Fibroblast of lung (primary cell): Measurements from ENCODE around the gene CRYAB. TPM values are rescaled to one million over a fixed set of nuclear protein-coding genes. Genes with fewer than 3 reads are reported as not detected.

ENCODE experiments used
- DNase-seq, 2 donors: peaks; one replicate each; pipeline versions ENCODE4 v3.0.0 to v3.0.0-alpha.2; 2010; ENCODE audit warnings: low read depth in 2 of 2
- H2AFZ ChIP-seq: 2 replicates; pipeline ENCODE4 v1.5.1; 2012; ENCODE audit warnings: low read length, control low read depth, inconsistent platforms
- H3K27ac ChIP-seq: 2 replicates; pipeline ENCODE4 v1.5.1; 2011; ENCODE audit warnings: low read length, control low read depth; ENCODE audit not compliant: insufficient read depth
- H3K27me3 ChIP-seq: 2 replicates; pipeline ENCODE4 v1.5.1; 2011; ENCODE audit warnings: mild to moderate bottlenecking, low read length; ENCODE audit not compliant: control insufficient read depth, insufficient read depth
- H3K36me3 ChIP-seq: 2 replicates; pipeline ENCODE4 v1.5.1; 2011; ENCODE audit warnings: low read length; ENCODE audit not compliant: control insufficient read depth, insufficient read depth
- H3K4me1 ChIP-seq: 2 replicates; pipeline ENCODE4 v1.5.1; 2011; ENCODE audit warnings: low read length; ENCODE audit not compliant: control insufficient read depth, insufficient read depth; ENCODE audit errors: extremely low read depth
- H3K4me2 ChIP-seq: 2 replicates; pipeline ENCODE4 v1.5.1; 2011; ENCODE audit warnings: low read length, control low read depth; ENCODE audit not compliant: insufficient read depth; ENCODE audit errors: extremely low read depth
- H3K4me3 ChIP-seq, 4 experiments: fragments of 200-600 bp in 1 of 4; sonication (generic) in 1 of 4; replicated peaks in 1 of 4; 2 replicates each; pipeline ENCODE4 v1.5.1; 2011 to 2016; ENCODE audit warnings: low read length in 4 of 4, low read depth in 3 of 4, mild to moderate bottlenecking in 3 of 4, control low read depth in 2 of 4, inconsistent platforms in 1 of 4, mixed read lengths in 1 of 4; ENCODE audit not compliant: insufficient read depth in 1 of 4; ENCODE audit errors: control extremely low read depth in 1 of 4
- H3K79me2 ChIP-seq: 2 replicates; pipeline ENCODE4 v1.5.1; 2012; ENCODE audit warnings: mild to moderate bottlenecking, low read length, inconsistent platforms; ENCODE audit not compliant: control insufficient read depth, insufficient read depth
- H3K9ac ChIP-seq: 2 replicates; pipeline ENCODE4 v1.5.1; 2011; ENCODE audit warnings: mild to moderate bottlenecking, low read length, control low read depth; ENCODE audit not compliant: insufficient read depth
- H3K9me3 ChIP-seq: 2 replicates; pipeline ENCODE4 v1.5.1; 2012; ENCODE audit warnings: low read depth, low read length; ENCODE audit not compliant: control insufficient read depth, insufficient read depth
- H4K20me1 ChIP-seq: 2 replicates; pipeline ENCODE4 v1.5.1; 2011; ENCODE audit warnings: low read length; ENCODE audit not compliant: control insufficient read depth, insufficient read depth; ENCODE audit errors: extremely low read depth
- EZH2 ChIP-seq: IDR thresholded peaks from 2 replicates; pipeline ENCODE4 v1.5.1; 2012; ENCODE audit warnings: low read length, control low read depth, mild to moderate bottlenecking; ENCODE audit errors: missing control alignments
- polyA plus RNA-seq, 2 donors: library from polyadenylated mRNA; depleted of rRNA in 1 of 2; stranded (reverse) in 1 of 2; unstranded in 1 of 2; fragments of >200 nt; gene quantifications; 2 replicates each; pipeline ENCODE4 v1.2.1, GENCODE V29; 2011 to 2012; ENCODE audit warnings: missing spikeins in 1 of 2
- total RNA-seq: library from RNA; depleted of rRNA; stranded (reverse); fragments of >200 nt; gene quantifications from 2 replicates; pipeline ENCODE4 v1.2.1, GENCODE V29; 2014
- TF ChIP-seq, protein P1 (sequence below), 2 donors: IDR thresholded peaks in 1 of 2; conservative IDR thresholded peaks in 1 of 2; 1 replicate in 1 of 2; 2 replicates in 1 of 2; pipeline ENCODE4 v1.5.1; 2011 to 2012; ENCODE audit warnings: low read length in 2 of 2, control low read depth in 1 of 2, inconsistent platforms in 1 of 2, low read depth in 1 of 2, mild to moderate bottlenecking in 1 of 2

The CRYAB gene
- total and polyA plus RNA-seq, 2 donors (not counting 1 experiment from before 2014, with no cell fraction given), result 48.1 to 51.2 TPM

DNA sequence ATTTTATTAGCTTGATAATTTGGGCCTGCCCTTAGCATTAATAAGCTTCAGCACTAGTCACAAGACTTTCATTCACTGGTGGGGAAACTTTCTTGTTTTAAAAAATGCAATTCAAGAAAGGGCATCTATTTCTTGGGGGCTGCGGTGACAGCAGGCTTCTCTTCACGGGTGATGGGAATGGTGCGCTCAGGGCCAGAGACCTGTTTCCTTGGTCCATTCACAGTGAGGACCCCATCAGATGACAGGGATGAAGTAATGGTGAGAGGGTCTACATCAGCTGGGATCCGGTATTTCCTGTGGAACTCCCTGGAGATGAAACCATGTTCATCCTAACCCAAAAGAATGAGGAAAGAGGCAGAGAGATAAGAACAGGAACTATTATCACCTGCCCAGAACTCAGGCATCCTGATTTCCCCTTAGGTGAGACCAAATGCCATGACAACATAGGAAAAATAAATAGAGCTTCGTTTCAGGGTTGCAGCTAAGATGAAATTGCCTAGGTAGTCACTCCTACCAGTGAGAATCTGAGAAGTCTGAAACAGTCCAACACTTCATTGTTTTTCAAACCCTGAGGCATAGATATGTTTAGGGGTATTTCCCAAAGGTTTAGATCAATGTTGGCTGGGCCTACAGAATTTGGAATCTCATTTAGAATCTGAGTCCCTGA lies 2.8 kb downstream of the CRYAB start:
- Histone ChIP-seq H3K4me2 (no peak overlapping the region), H3K36me3 (no peaks in the 10 kb centered on the region), H3K27ac (no peak overlapping the region), H3K4me1 (peaks cover 11% of the 10 kb centered on the region), H2AFZ (no peak overlapping the region), H3K4me3 (no peak overlapping the region), H4K20me1 (no peaks in the 10 kb centered on the region), H3K9me3 (no peaks in the 10 kb centered on the region), H3K27me3 (no peaks in the 10 kb centered on the region), H3K9ac (no peak overlapping the region), H3K79me2 (no peaks in the 10 kb centered on the region)
- DNase-seq, result no peak
- TF ChIP-seq, protein P1, sequence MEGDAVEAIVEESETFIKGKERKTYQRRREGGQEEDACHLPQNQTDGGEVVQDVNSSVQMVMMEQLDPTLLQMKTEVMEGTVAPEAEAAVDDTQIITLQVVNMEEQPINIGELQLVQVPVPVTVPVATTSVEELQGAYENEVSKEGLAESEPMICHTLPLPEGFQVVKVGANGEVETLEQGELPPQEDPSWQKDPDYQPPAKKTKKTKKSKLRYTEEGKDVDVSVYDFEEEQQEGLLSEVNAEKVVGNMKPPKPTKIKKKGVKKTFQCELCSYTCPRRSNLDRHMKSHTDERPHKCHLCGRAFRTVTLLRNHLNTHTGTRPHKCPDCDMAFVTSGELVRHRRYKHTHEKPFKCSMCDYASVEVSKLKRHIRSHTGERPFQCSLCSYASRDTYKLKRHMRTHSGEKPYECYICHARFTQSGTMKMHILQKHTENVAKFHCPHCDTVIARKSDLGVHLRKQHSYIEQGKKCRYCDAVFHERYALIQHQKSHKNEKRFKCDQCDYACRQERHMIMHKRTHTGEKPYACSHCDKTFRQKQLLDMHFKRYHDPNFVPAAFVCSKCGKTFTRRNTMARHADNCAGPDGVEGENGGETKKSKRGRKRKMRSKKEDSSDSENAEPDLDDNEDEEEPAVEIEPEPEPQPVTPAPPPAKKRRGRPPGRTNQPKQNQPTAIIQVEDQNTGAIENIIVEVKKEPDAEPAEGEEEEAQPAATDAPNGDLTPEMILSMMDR (conservative IDR thresholded peaks at IDR 0.05 in 1 of 2, IDR thresholded peaks at IDR 0.05 in 1 of 2; ENCODE audit: low read depth in 1 of 2, low read length in 2 of 2), result no peak

DNA sequence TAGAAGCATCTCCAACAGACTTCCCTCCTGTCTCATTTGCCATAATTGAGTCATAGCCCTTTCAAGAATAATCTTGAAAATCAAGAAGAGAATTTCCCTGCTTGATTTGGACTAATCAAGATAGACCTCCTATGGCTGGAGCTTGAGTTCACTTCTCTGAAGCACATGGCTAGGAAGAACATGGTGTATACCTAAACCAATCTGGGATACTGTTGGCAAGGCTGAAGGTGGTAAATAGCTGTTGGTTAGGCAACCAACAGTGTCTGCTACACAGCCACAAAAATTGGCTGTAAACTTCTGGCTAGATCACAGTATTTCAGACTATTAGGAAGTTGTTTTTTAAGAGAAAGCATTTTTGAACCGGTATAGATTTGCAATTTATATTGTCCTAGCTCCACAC lies 4.9 kb downstream of the CRYAB start:
- no peak overlapping the region for H3K4me3 ChIP-seq
- H3K4me1 ChIP-seq, result peaks cover 2% of the 10 kb centered on the region
- H3K9me3 ChIP-seq, result no peaks in the 10 kb centered on the region
- H3K36me3 ChIP-seq, result no peaks in the 10 kb centered on the region
- no peak for DNase-seq
- H3K79me2 ChIP-seq, result no peaks in the 10 kb centered on the region
- H3K27ac ChIP-seq, result no peak overlapping the region
- no peak overlapping the region for H2AFZ ChIP-seq
- TF ChIP-seq, protein P1 (conservative IDR thresholded peaks at IDR 0.05 in 1 of 2, IDR thresholded peaks at IDR 0.05 in 1 of 2; ENCODE audit: low read depth in 1 of 2, low read length in 2 of 2), result no peak
- TF ChIP-seq EZH2, result no peak
- H3K4me2 ChIP-seq, result no peak overlapping the region
- no peaks in the 10 kb centered on the region for H3K27me3 ChIP-seq
- H3K9ac ChIP-seq, result no peak overlapping the region
- no peaks in the 10 kb centered on the region for H4K20me1 ChIP-seq

DNA sequence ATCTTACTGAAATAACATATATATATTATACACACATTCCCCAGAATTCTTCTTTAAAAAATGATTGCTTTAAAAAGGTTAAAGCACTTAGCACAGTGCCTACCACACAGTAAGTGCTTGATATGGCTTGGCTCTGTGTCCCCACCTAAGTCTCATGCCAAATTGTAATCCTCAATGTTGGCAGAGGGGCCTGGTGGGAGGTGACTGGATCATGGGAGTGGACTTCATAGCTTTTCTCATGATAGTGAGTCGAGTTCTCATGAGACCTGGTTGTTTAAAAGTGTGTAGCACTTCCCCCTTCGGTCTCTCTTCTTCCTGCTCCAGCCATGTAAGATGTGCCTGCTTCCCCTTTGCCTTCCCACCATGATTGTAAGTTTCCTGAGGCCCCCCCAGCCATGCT lies 6.2 kb downstream of the CRYAB start:
- Histone ChIP-seq H3K9ac (no peak overlapping the region), H3K4me1 (no peaks in the 10 kb centered on the region), H3K4me2 (no peak overlapping the region), H2AFZ (no peak overlapping the region), H3K4me3 (no peak overlapping the region), H4K20me1 (no peaks in the 10 kb centered on the region), H3K27me3 (no peaks in the 10 kb centered on the region), H3K36me3 (no peaks in the 10 kb centered on the region), H3K9me3 (no peaks in the 10 kb centered on the region), H3K27ac (no peak overlapping the region), H3K79me2 (no peaks in the 10 kb centered on the region)
- no peak for DNase-seq
- TF ChIP-seq, protein P1 (conservative IDR thresholded peaks at IDR 0.05 in 1 of 2, IDR thresholded peaks at IDR 0.05 in 1 of 2; ENCODE audit: low read depth in 1 of 2, low read length in 2 of 2), result no peak
- TF ChIP-seq EZH2, result no peak
